ENCODE data around the gene ACADS. TPM values are rescaled to one million over a fixed set of nuclear protein-coding genes. Genes with fewer than 3 reads are reported as not detected.

Gene ACADS
- polyA plus RNA-seq, 1 donor from 2014 or later, result 3.6 TPM

- H3K79me2 ChIP-seq (replicated peaks; ENCODE audit: insufficient read depth, low read length), result no peaks in the 10 kb centered on the region
- no peak overlapping the region for H3K4me3 ChIP-seq (ENCODE audit: low read length)
- H3K9ac ChIP-seq (ENCODE audit: low read length), result no peak overlapping the region
- no peak overlapping the region for H2AFZ ChIP-seq (ENCODE audit: low read depth, low read length)
- no peak for TF ChIP-seq REST (IDR thresholded peaks at IDR 0.05; ENCODE audit: borderline replicate concordance)
- TF ChIP-seq EP300 (conservative IDR thresholded peaks at IDR 0.05; ENCODE audit: poor library complexity, severe bottlenecking), result no peak
- no peak for TF ChIP-seq POLR2AphosphoS5 (IDR thresholded peaks at IDR 0.05)
- TF ChIP-seq RAD21 (conservative IDR thresholded peaks at IDR 0.05), result no peak
- TF ChIP-seq TAF1 (IDR thresholded peaks at IDR 0.05; ENCODE audit: low read depth), result no peak
- TF ChIP-seq EZH2 (IDR thresholded peaks at IDR 0.05; ENCODE audit: borderline replicate concordance, insufficient read depth, low read length, poor library complexity, severe bottlenecking), result no peak
- no peak for TF ChIP-seq CTCF (IDR thresholded peaks at IDR 0.05; ENCODE audit: poor library complexity, severe bottlenecking)
- no peak for TF ChIP-seq SMC3 (conservative IDR thresholded peaks at IDR 0.05; ENCODE audit: poor library complexity)
- H3K4me2 ChIP-seq (ENCODE audit: low read length), result no peak overlapping the region
- no peak overlapping the region for H3K27ac ChIP-seq (ENCODE audit: low read length)
- no peaks in the 10 kb centered on the region for H3F3A ChIP-seq (ENCODE audit: insufficient read depth, low read length, poor library complexity, severe bottlenecking)
- H3K9me2 ChIP-seq (ENCODE audit: insufficient read depth, low read length), result no peaks in the 10 kb centered on the region
- peaks cover 5% of the 10 kb centered on the region for H3K36me3 ChIP-seq (ENCODE audit: insufficient read depth, low read length)
- no peaks in the 10 kb centered on the region for H4K20me1 ChIP-seq (ENCODE audit: insufficient read depth)
- no peaks in the 10 kb centered on the region for H3K27me3 ChIP-seq (ENCODE audit: insufficient read depth, low read depth, low read length)
- H3K9me3 ChIP-seq (ENCODE audit: low read length), result no peaks in the 10 kb centered on the region
Measured at GRCh38 chr12:120719072-120719471, 6.6 kb upstream of the ACADS start.

- no peaks in the 10 kb centered on the region for H4K20me1 ChIP-seq (ENCODE audit: insufficient read depth)
- H3F3A ChIP-seq (ENCODE audit: insufficient read depth, low read length, poor library complexity, severe bottlenecking), result no peaks in the 10 kb centered on the region
- H3K79me2 ChIP-seq (replicated peaks; ENCODE audit: insufficient read depth, low read length), result no peaks in the 10 kb centered on the region
- no peak overlapping the region for H3K4me2 ChIP-seq (ENCODE audit: low read length)
- no peak overlapping the region for H2AFZ ChIP-seq (ENCODE audit: low read depth, low read length)
- H3K36me3 ChIP-seq (ENCODE audit: insufficient read depth, low read length), result peaks cover 5% of the 10 kb centered on the region
- no peak for TF ChIP-seq POLR2AphosphoS5 (IDR thresholded peaks at IDR 0.05)
- TF ChIP-seq TAF1 (IDR thresholded peaks at IDR 0.05; ENCODE audit: low read depth), result no peak
- no peak for TF ChIP-seq SMC3 (conservative IDR thresholded peaks at IDR 0.05; ENCODE audit: poor library complexity)
- TF ChIP-seq EZH2 (IDR thresholded peaks at IDR 0.05; ENCODE audit: borderline replicate concordance, insufficient read depth, low read length, poor library complexity, severe bottlenecking), result no peak
- TF ChIP-seq RAD21 (conservative IDR thresholded peaks at IDR 0.05), result no peak
- no peak for TF ChIP-seq MXI1 (conservative IDR thresholded peaks at IDR 0.05; ENCODE audit: poor library complexity, severe bottlenecking)
- no peak for TF ChIP-seq EP300 (conservative IDR thresholded peaks at IDR 0.05; ENCODE audit: poor library complexity, severe bottlenecking)
- TF ChIP-seq REST (IDR thresholded peaks at IDR 0.05; ENCODE audit: borderline replicate concordance), result no peak
- TF ChIP-seq CTCF (IDR thresholded peaks at IDR 0.05; ENCODE audit: poor library complexity, severe bottlenecking), result no peak
- no peak overlapping the region for H3K27ac ChIP-seq (ENCODE audit: low read length)
- no peaks in the 10 kb centered on the region for H3K27me3 ChIP-seq (ENCODE audit: insufficient read depth, low read depth, low read length)
- no peaks in the 10 kb centered on the region for H3K9me2 ChIP-seq (ENCODE audit: insufficient read depth, low read length)
- H3K9ac ChIP-seq (ENCODE audit: low read length), result no peak overlapping the region
- no peak overlapping the region for H3K4me3 ChIP-seq (ENCODE audit: low read length)
- H3K9me3 ChIP-seq (ENCODE audit: low read length), result no peaks in the 10 kb centered on the region
Measured at GRCh38 chr12:120719496-120720233, 6.0 kb upstream of the ACADS start.

Data from neural cell (in vitro differentiated cells).